Peyer's patch (tissue), 4 donors: Measurements from ENCODE around the gene WNK4. TPM values are rescaled to one million over a fixed set of nuclear protein-coding genes. Genes with fewer than 3 reads are reported as not detected.
A peak's percentile ranks its signal among the peaks of the same experiment; 100 is the strongest.

Experiments used
- DNase-seq, 3 donors: peaks; one replicate each; pipeline ENCODE4 v3.0.0-alpha.2; 2017 to 2019
- H3K27ac ChIP-seq, 4 donors: fragments of 200-600 bp; sonication (generic); one replicate each; pipeline ENCODE4 v1.5.1; 2016 to 2019
- H3K27me3 ChIP-seq, 2 donors: fragments of 200-600 bp; sonication (generic); one replicate each; pipeline ENCODE4 v1.5.1; 2019
- H3K36me3 ChIP-seq, 3 donors: fragments of 200-600 bp; sonication (generic); one replicate each; pipeline ENCODE4 v1.5.1; 2016 to 2019
- H3K4me1 ChIP-seq, 4 donors: fragments of 200-600 bp; sonication (generic); one replicate each; pipeline ENCODE4 v1.5.1; 2016 to 2019
- H3K4me3 ChIP-seq, 4 donors: fragments of 200-600 bp; sonication (generic); 1 replicate in 3 of 4; 2 replicates in 1 of 4; pipeline ENCODE4 v1.5.1; 2016 to 2019; ENCODE audit warnings: mild to moderate bottlenecking in 1 of 4
- H3K9me3 ChIP-seq, 4 donors: fragments of 200-600 bp; sonication (generic); one replicate each; pipeline ENCODE4 v1.5.1; 2016 to 2019; ENCODE audit warnings: mild to moderate bottlenecking in 1 of 4
- CTCF ChIP-seq, 6 experiments: fragments of 450-650 bp in 4 of 6; fragments of 200-600 bp in 2 of 6; sonication (generic) in 1 of 6; IDR thresholded peaks; one replicate each; pipeline ENCODE4 v1.5.1; 2017 to 2019; ENCODE audit warnings: antibody characterized with exemption in 6 of 6, mild to moderate bottlenecking in 3 of 6, moderate library complexity in 1 of 6
- POLR2A ChIP-seq, 2 donors: fragments of 450-650 bp; IDR thresholded peaks; one replicate each; pipeline ENCODE4 v1.5.1; 2017; ENCODE audit warnings: antibody characterized with exemption in 2 of 2, mild to moderate bottlenecking in 2 of 2, moderate library complexity in 2 of 2
- total RNA-seq, 4 donors: library from RNA; depleted of rRNA; stranded (reverse); fragments of >200 nt; gene quantifications; one replicate each; pipeline ENCODE4 v1.1.0, GENCODE V29; 2016

The WNK4 gene
- total RNA-seq, 4 donors from 2014 or later: 7.2 to 56.0 (median 28.7) TPM

- peaks cover 0 to 11% (median 3%) of the 10 kb centered on the region in 4 donors for H3K4me1 ChIP-seq
- H3K27me3 ChIP-seq: no peaks in the 10 kb centered on the region
- H3K4me3 ChIP-seq: peak overlapping the region; percentile 74 to 92 (median 85)
- H3K36me3 ChIP-seq: peaks cover 0 to 43% (median 0%) of the 10 kb centered on the region in 3 donors
- no peak for DNase-seq
- H3K27ac ChIP-seq: peak overlapping the region in 2 of 4 donors; percentile 78 to 88
- H3K9me3 ChIP-seq: no peaks in the 10 kb centered on the region
- TF ChIP-seq POLR2A (IDR thresholded peaks at IDR 0.05): no peak
- no peak for TF ChIP-seq CTCF (IDR thresholded peaks at IDR 0.05)
Observed at GRCh38 chr17:42774066-42774745, 6.2 kb upstream of the WNK4 start.

GRCh38 chr17:42775534-42776098 is 4.8 kb upstream of the WNK4 start:
- Histone ChIP-seq H3K36me3 (peaks cover 0 to 49% (median 0%) of the 10 kb centered on the region in 3 donors), H3K4me3 (no peak overlapping the region), H3K27ac (no peak overlapping the region), H3K4me1 (peaks cover 0 to 23% (median 4%) of the 10 kb centered on the region in 4 donors), H3K9me3 (no peaks in the 10 kb centered on the region), H3K27me3 (no peaks in the 10 kb centered on the region)
- DNase-seq: no peak
- no peak for TF ChIP-seq POLR2A (IDR thresholded peaks at IDR 0.05)
- TF ChIP-seq CTCF (IDR thresholded peaks at IDR 0.05): no peak

GRCh38 chr17:42778570-42778969 is 1.8 kb upstream of the WNK4 start:
- Histone ChIP-seq H3K4me3 (no peak overlapping the region), H3K9me3 (no peaks in the 10 kb centered on the region), H3K27me3 (peaks cover 0 to 5% of the 10 kb centered on the region in 2 donors), H3K27ac (no peak overlapping the region), H3K4me1 (peaks cover 0 to 30% (median 6%) of the 10 kb centered on the region in 4 donors), H3K36me3 (peaks cover 0 to 49% (median 0%) of the 10 kb centered on the region in 3 donors)
- no peak for TF ChIP-seq CTCF (IDR thresholded peaks at IDR 0.05)
- no peak for DNase-seq

- H3K27ac ChIP-seq: peak overlapping the region in 2 of 4 donors; percentile 72 to 74
- no peak for DNase-seq
- no peak overlapping the region for H3K4me3 ChIP-seq
- peaks cover 0 to 5% of the 10 kb centered on the region in 2 donors for H3K27me3 ChIP-seq
- no peak for TF ChIP-seq CTCF (IDR thresholded peaks at IDR 0.05)
- no peak for TF ChIP-seq POLR2A (IDR thresholded peaks at IDR 0.05)
- H3K36me3 ChIP-seq: peaks cover 0 to 49% (median 0%) of the 10 kb centered on the region in 3 donors
- H3K4me1 ChIP-seq: peaks cover 0 to 22% (median 4%) of the 10 kb centered on the region in 4 donors
- no peaks in the 10 kb centered on the region for H3K9me3 ChIP-seq
Observed at GRCh38 chr17:42779304-42779935, 990 bp upstream of the WNK4 start.

GRCh38 chr17:42780851-42781638 is 635 bp downstream of the WNK4 start:
- no peak for TF ChIP-seq CTCF (IDR thresholded peaks at IDR 0.05)
- no peak for TF ChIP-seq POLR2A (IDR thresholded peaks at IDR 0.05)
- Histone ChIP-seq H3K27ac (peak overlapping the region in 2 of 4 donors; percentile 72 to 74), H3K36me3 (peaks cover 0 to 38% (median 0%) of the 10 kb centered on the region in 3 donors), H3K4me3 (peak overlapping the region; percentile 21 to 58 (median 38)), H3K4me1 (peaks cover 0 to 26% (median 4%) of the 10 kb centered on the region in 4 donors), H3K27me3 (peaks cover 0 to 14% of the 10 kb centered on the region in 2 donors), H3K9me3 (no peaks in the 10 kb centered on the region)
- DNase-seq: no peak
